Measurements from ENCODE around the gene HMCES.
A peak's percentile ranks its signal among the peaks of the same experiment; 100 is the strongest.

The HMCES gene

GRCh38 chr3:129316248-129317013, 37.8 kb downstream of the HMCES start:
- H3K27ac ChIP-seq (ENCODE audit: low read length) = no peak overlapping the region

GRCh38 chr3:129317014-129317771, 38.5 kb downstream of the HMCES start:
- Histone ChIP-seq H3K9me3 (ENCODE audit: control insufficient read depth, low read depth, low read length) (no peaks in the 10 kb centered on the region), H3K9ac (ENCODE audit: low read length) (peak overlapping the region; percentile 89), H3K27me3 (ENCODE audit: control insufficient read depth, insufficient read depth, low read length) (no peaks in the 10 kb centered on the region), H3K4me3 (ENCODE audit: low read length) (peak overlapping the region; percentile 82), H3K27ac (ENCODE audit: low read length) (no peak overlapping the region), H3K4me1 (ENCODE audit: control insufficient read depth, low read depth, low read length) (peaks cover 7% of the 10 kb centered on the region), H3K36me3 (ENCODE audit: control insufficient read depth, low read depth, low read length) (peaks cover 10% of the 10 kb centered on the region)

More at GRCh38 chr3:129316248-129317013, 37.8 kb downstream of the HMCES start:
- peak overlapping the region; percentile 89 for H3K9ac ChIP-seq (ENCODE audit: low read length)
- peak overlapping the region; percentile 82 for H3K4me3 ChIP-seq (ENCODE audit: low read length)
- peaks cover 7% of the 10 kb centered on the region for H3K4me1 ChIP-seq (ENCODE audit: control insufficient read depth, low read depth, low read length)
- H3K36me3 ChIP-seq (ENCODE audit: control insufficient read depth, low read depth, low read length) = peaks cover 8% of the 10 kb centered on the region
- no peaks in the 10 kb centered on the region for H3K27me3 ChIP-seq (ENCODE audit: control insufficient read depth, insufficient read depth, low read length)
- no peaks in the 10 kb centered on the region for H3K9me3 ChIP-seq (ENCODE audit: control insufficient read depth, low read depth, low read length)

- H3K36me3 ChIP-seq (ENCODE audit: control insufficient read depth, low read depth, low read length) = peaks cover 10% of the 10 kb centered on the region
- H3K27me3 ChIP-seq (ENCODE audit: control insufficient read depth, insufficient read depth, low read length) = no peaks in the 10 kb centered on the region
These were observed 39.2 kb downstream of the HMCES start for GRCh38 chr3:129317848-129318247.

DNA sequence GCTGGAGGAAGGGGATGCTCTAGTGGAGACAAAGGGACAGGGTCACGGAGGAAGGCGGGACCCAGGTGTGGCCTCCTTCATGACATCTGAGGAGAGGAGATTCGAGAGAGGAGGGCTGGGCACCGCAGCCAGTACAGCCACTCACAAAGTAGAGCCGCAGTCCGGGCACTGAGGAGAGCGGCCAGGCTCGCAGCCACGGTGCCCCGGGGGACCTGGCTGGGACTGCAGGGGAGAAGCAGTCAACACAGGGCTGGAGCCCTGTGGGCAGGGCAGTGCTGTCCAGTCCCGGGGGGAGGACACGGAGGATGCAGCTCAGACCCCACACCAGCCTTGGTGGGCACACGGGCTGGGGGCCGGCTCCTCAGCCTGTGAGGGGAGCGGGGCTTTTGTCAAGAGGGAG, 40.3 kb downstream of the HMCES start:
- Histone ChIP-seq H3K4me3 (ENCODE audit: low read length) (no peak overlapping the region), H3K9me3 (ENCODE audit: control insufficient read depth, low read depth, low read length) (no peaks in the 10 kb centered on the region), H3K36me3 (ENCODE audit: control insufficient read depth, low read depth, low read length) (peaks cover 13% of the 10 kb centered on the region), H3K4me1 (ENCODE audit: control insufficient read depth, low read depth, low read length) (peaks cover 5% of the 10 kb centered on the region), H3K27ac (ENCODE audit: low read length) (no peak overlapping the region), H3K27me3 (ENCODE audit: control insufficient read depth, insufficient read depth, low read length) (no peaks in the 10 kb centered on the region), H3K9ac (ENCODE audit: low read length) (no peak overlapping the region)

More at GRCh38 chr3:129317848-129318247, 39.2 kb downstream of the HMCES start:
- no peaks in the 10 kb centered on the region for H3K9me3 ChIP-seq (ENCODE audit: control insufficient read depth, low read depth, low read length)
- H3K27ac ChIP-seq (ENCODE audit: low read length) = no peak overlapping the region
- peaks cover 7% of the 10 kb centered on the region for H3K4me1 ChIP-seq (ENCODE audit: control insufficient read depth, low read depth, low read length)
- no peak overlapping the region for H3K9ac ChIP-seq (ENCODE audit: low read length)
- no peak overlapping the region for H3K4me3 ChIP-seq (ENCODE audit: low read length)

DNA sequence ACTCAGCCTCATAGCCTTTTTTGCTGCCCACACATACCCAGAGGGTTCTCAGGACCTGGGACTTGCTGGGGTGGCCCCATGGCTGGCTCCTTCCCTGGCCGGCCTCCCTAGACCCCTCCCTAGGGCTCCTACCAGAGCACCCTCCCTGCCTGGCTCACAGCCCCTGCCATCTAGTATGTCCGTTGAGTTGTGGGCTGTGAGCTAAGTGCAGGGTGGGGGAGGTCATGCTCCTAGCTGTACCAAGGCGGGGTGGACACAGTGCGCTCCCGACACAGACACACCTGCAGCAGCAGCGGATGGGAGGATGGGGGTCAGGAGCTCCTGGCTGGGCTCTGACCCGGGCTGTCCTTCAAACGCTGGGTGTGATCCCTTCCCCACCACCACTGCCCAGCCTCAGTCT, 41.6 kb downstream of the HMCES start:
- H3K27me3 ChIP-seq (ENCODE audit: control insufficient read depth, insufficient read depth, low read length) = no peaks in the 10 kb centered on the region
- no peaks in the 10 kb centered on the region for H3K4me1 ChIP-seq (ENCODE audit: control insufficient read depth, low read depth, low read length)
- H3K9me3 ChIP-seq (ENCODE audit: control insufficient read depth, low read depth, low read length) = no peaks in the 10 kb centered on the region
- H3K4me3 ChIP-seq (ENCODE audit: low read length) = no peak overlapping the region
- peaks cover 13% of the 10 kb centered on the region for H3K36me3 ChIP-seq (ENCODE audit: control insufficient read depth, low read depth, low read length)
- H3K9ac ChIP-seq (ENCODE audit: low read length) = no peak overlapping the region
- H3K27ac ChIP-seq (ENCODE audit: low read length) = no peak overlapping the region

- H3K9me3 ChIP-seq (ENCODE audit: control insufficient read depth, low read depth, low read length) = no peaks in the 10 kb centered on the region
- H3K4me1 ChIP-seq (ENCODE audit: control insufficient read depth, low read depth, low read length) = no peaks in the 10 kb centered on the region
- no peak overlapping the region for H3K27ac ChIP-seq (ENCODE audit: low read length)
- no peaks in the 10 kb centered on the region for H3K27me3 ChIP-seq (ENCODE audit: control insufficient read depth, insufficient read depth, low read length)
- no peak overlapping the region for H3K9ac ChIP-seq (ENCODE audit: low read length)
- no peak overlapping the region for H3K4me3 ChIP-seq (ENCODE audit: low read length)
- H3K36me3 ChIP-seq (ENCODE audit: control insufficient read depth, low read depth, low read length) = peaks cover 13% of the 10 kb centered on the region
These were observed 42.3 kb downstream of the HMCES start for GRCh38 chr3:129320825-129321487.

DNA sequence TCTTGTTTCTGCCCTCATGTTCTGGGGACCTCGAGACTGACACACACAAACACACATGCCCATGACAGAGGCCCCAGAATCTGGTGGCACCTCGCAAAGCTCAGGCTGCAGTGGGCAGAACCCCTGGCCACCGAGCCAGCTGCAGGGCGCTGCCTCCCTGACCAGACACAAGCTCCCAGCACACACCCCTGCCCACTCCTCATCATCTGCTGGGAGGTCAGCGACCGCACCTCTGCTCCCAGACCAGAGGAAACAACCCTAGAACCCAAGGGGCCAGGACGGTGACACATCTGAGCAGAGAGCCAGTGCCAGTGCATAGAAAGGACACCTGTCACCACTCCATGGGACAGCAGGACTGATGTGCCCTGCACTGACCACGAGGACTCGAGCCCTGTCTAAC, 43.2 kb downstream of the HMCES start:
- Histone ChIP-seq H3K4me3 (ENCODE audit: low read length) (no peak overlapping the region), H3K36me3 (ENCODE audit: control insufficient read depth, low read depth, low read length) (peaks cover 13% of the 10 kb centered on the region), H3K4me1 (ENCODE audit: control insufficient read depth, low read depth, low read length) (no peaks in the 10 kb centered on the region), H3K9ac (ENCODE audit: low read length) (no peak overlapping the region), H3K27me3 (ENCODE audit: control insufficient read depth, insufficient read depth, low read length) (no peaks in the 10 kb centered on the region), H3K27ac (ENCODE audit: low read length) (no peak overlapping the region), H3K9me3 (ENCODE audit: control insufficient read depth, low read depth, low read length) (no peaks in the 10 kb centered on the region)

DNA sequence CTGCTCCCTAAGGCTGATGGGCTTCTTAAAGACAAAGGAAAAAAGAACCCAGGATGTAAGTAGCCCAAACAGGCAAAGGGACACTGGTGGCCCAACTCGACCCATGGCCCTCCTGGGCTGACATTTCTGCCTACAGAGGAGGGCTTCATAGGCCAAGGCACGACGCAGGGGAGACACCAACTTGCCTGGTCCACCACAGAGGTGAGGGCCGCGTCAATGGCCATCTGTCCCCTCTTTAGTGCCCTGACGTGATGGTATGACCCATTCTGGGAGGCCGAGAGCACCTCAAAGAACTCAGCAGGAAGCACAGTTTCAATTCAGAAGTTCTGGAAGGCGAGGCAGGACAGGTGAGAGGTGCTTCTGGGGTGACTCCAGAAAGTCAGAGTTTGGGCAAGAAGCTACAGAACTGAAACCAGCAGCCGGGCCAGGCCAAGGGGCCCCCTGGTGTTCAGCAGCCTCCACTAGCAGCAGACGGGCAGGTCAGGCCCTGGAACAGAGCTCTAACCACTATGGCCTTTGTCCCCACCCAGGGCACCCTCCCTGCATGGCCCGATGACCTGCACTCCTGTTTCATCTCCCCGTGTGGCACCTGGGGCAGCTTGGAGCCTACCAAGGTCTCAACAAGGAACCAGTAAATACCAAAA, 45.1 kb downstream of the HMCES start:
- H3K36me3 ChIP-seq (ENCODE audit: control insufficient read depth, low read depth, low read length) = peaks cover 13% of the 10 kb centered on the region
- H3K9ac ChIP-seq (ENCODE audit: low read length) = no peak overlapping the region
- no peak overlapping the region for H3K27ac ChIP-seq (ENCODE audit: low read length)
- no peaks in the 10 kb centered on the region for H3K4me1 ChIP-seq (ENCODE audit: control insufficient read depth, low read depth, low read length)
- no peaks in the 10 kb centered on the region for H3K9me3 ChIP-seq (ENCODE audit: control insufficient read depth, low read depth, low read length)
- no peak overlapping the region for H3K4me3 ChIP-seq (ENCODE audit: low read length)
- H3K27me3 ChIP-seq (ENCODE audit: control insufficient read depth, insufficient read depth, low read length) = no peaks in the 10 kb centered on the region

DNA sequence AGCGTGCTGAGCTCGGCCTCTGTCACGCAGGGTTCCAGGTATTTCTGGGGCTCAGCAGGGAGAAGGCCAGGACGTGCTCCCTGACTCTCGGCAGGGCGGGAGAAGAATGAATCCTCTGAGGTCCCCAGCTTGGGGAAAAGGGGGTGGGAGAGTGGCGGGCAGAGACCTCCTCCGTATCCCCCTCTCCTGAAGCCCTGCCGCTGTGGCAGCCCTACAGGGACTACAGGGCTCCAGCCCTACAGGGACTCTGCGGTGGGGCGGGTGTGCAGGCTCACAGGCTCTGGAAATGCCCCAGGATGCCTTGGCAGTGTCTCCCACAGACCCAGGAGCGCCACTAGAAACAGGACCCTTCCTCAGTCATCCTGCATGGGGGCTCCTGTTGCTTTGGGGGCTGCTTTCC, 46.2 kb downstream of the HMCES start:
- H3K36me3 ChIP-seq (ENCODE audit: control insufficient read depth, low read depth, low read length) = peaks cover 13% of the 10 kb centered on the region
- no peak overlapping the region for H3K27ac ChIP-seq (ENCODE audit: low read length)
- no peak overlapping the region for H3K4me3 ChIP-seq (ENCODE audit: low read length)
- H3K4me1 ChIP-seq (ENCODE audit: control insufficient read depth, low read depth, low read length) = no peaks in the 10 kb centered on the region
- no peaks in the 10 kb centered on the region for H3K27me3 ChIP-seq (ENCODE audit: control insufficient read depth, insufficient read depth, low read length)
- no peak overlapping the region for H3K9ac ChIP-seq (ENCODE audit: low read length)
- no peaks in the 10 kb centered on the region for H3K9me3 ChIP-seq (ENCODE audit: control insufficient read depth, low read depth, low read length)

GRCh38 chr3:129325383-129325782, 46.7 kb downstream of the HMCES start:
- Histone ChIP-seq H3K27me3 (ENCODE audit: control insufficient read depth, insufficient read depth, low read length) (no peaks in the 10 kb centered on the region), H3K9me3 (ENCODE audit: control insufficient read depth, low read depth, low read length) (no peaks in the 10 kb centered on the region), H3K4me3 (ENCODE audit: low read length) (no peak overlapping the region), H3K9ac (ENCODE audit: low read length) (no peak overlapping the region), H3K4me1 (ENCODE audit: control insufficient read depth, low read depth, low read length) (no peaks in the 10 kb centered on the region), H3K36me3 (ENCODE audit: control insufficient read depth, low read depth, low read length) (peaks cover 13% of the 10 kb centered on the region), H3K27ac (ENCODE audit: low read length) (no peak overlapping the region)

GRCh38 chr3:129326138-129326537, 47.5 kb downstream of the HMCES start:
- no peak overlapping the region for H3K4me3 ChIP-seq (ENCODE audit: low read length)
- no peaks in the 10 kb centered on the region for H3K4me1 ChIP-seq (ENCODE audit: control insufficient read depth, low read depth, low read length)
- no peak overlapping the region for H3K9ac ChIP-seq (ENCODE audit: low read length)
- no peaks in the 10 kb centered on the region for H3K27me3 ChIP-seq (ENCODE audit: control insufficient read depth, insufficient read depth, low read length)
- H3K9me3 ChIP-seq (ENCODE audit: control insufficient read depth, low read depth, low read length) = no peaks in the 10 kb centered on the region
- H3K36me3 ChIP-seq (ENCODE audit: control insufficient read depth, low read depth, low read length) = peaks cover 7% of the 10 kb centered on the region
- no peak overlapping the region for H3K27ac ChIP-seq (ENCODE audit: low read length)
